ENCODE results near the gene EID2. TPM values are rescaled to one million over a fixed set of nuclear protein-coding genes. Genes with fewer than 3 reads are reported as not detected.

EID2 gene
- total and polyA plus RNA-seq, 2 of the 8 experiments (the other 6 are each of a cell fraction or from before 2014, with no cell fraction given): 7.8 to 29.6 TPM

- CTCF ChIA-PET (ENCODE audit: partially characterized antibody): interaction anchor here (1.3 to 4.8 kb wide), 2 partner anchors 98 to 115 kb away, joined by 3 to 27 read pairs; partner anchors contain the start of gene LGALS16
- H4K91ac ChIP-seq (replicated peaks; ENCODE audit: insufficient read length, low read length): no peak overlapping the region
- H3K4me2 ChIP-seq (ENCODE audit: insufficient read depth in 1 of 2, low read depth in 2 of 2, low read length in 2 of 2): no peak overlapping the region
- no peak for FAIRE-seq
- H4K20me1 ChIP-seq (replicated peaks in 1 of 2; ENCODE audit: control insufficient read depth in 1 of 2, insufficient read depth in 2 of 2, low read length in 2 of 2): no peaks in the 10 kb centered on the region
- WGBS, 2 experiments (ENCODE audit: extremely low coverage in 1 of 2, insufficient coverage in 1 of 2, insufficient read length in 1 of 2, insufficient replicate concordance in 2 of 2, low coverage in 1 of 2, low lambda C conversion rate in 2 of 2, missing lambda C conversion rate in 1 of 2): 83% methylated on average over 5 of the region's 5 CpGs; no CpG with 5 or more reads in 1 of the 2 experiments
- no peaks in the 10 kb centered on the region for H3K36me3 ChIP-seq (ENCODE audit: control insufficient read depth in 2 of 4, insufficient read depth in 4 of 4, low read length in 3 of 4)
- H3K4me3 ChIP-seq (ENCODE audit: extremely low read depth in 1 of 4, insufficient read depth in 2 of 4, low read depth in 3 of 4, low read length in 4 of 4): no peak overlapping the region
- no peak overlapping the region for H4K5ac ChIP-seq (ENCODE audit: insufficient read length, low read depth, low read length)
- H3K18ac ChIP-seq (ENCODE audit: extremely low read depth, low read length): no peak overlapping the region
- no peaks in the 10 kb centered on the region; a peak in 1 of 7 replicates for H3K27me3 ChIP-seq (replicated peaks in 1 of 4; ENCODE audit: control insufficient read depth in 3 of 4, extremely low read depth in 1 of 4, insufficient read depth in 3 of 4, low read length in 3 of 4)
- H2AK5ac ChIP-seq (ENCODE audit: low read depth, low read length): no peak overlapping the region
- no peaks in the 10 kb centered on the region for H3K9me3 ChIP-seq (ENCODE audit: insufficient read depth in 2 of 2, low read depth in 1 of 2, low read length in 1 of 2)
- H2BK120ac ChIP-seq (replicated peaks; ENCODE audit: low read depth, low read length): no peak overlapping the region
- no peak overlapping the region for H3K56ac ChIP-seq (replicated peaks; ENCODE audit: insufficient read length, low read depth, low read length)
- H2BK20ac ChIP-seq (ENCODE audit: low read length): no peak overlapping the region
- no peak overlapping the region for H3K23ac ChIP-seq (ENCODE audit: insufficient read length)
- H3K23me2 ChIP-seq (ENCODE audit: low read depth, low read length): no peaks in the 10 kb centered on the region
- no peaks in the 10 kb centered on the region for H3K79me1 ChIP-seq (ENCODE audit: low read depth, low read length)
- POLR2A ChIA-PET (ENCODE audit: partially characterized antibody): no interaction called here
- no peak overlapping the region for H2AFZ ChIP-seq (ENCODE audit: low read length)
- no peak overlapping the region for H2BK15ac ChIP-seq (ENCODE audit: low read length)
- no peak overlapping the region for H3K27ac ChIP-seq (ENCODE audit: low read depth, low read length)
- no peaks in the 10 kb centered on the region for H3K4me1 ChIP-seq (replicated peaks in 1 of 4; ENCODE audit: control insufficient read depth in 3 of 4, insufficient read depth in 4 of 4, low read length in 3 of 4)
- no peak overlapping the region for H3K9ac ChIP-seq (replicated peaks in 1 of 4; ENCODE audit: extremely low read depth in 1 of 4, low read depth in 3 of 4, low read length in 3 of 4)
- DNase-seq (ENCODE audit: low read depth in 1 of 2, low spot score in 2 of 2): no peak
- H2BK12ac ChIP-seq (ENCODE audit: low read depth, low read length): no peak overlapping the region
- H3K4ac ChIP-seq (replicated peaks; ENCODE audit: insufficient read length, low read depth, low read length): no peak overlapping the region
- H3K79me2 ChIP-seq (ENCODE audit: control insufficient read depth in 1 of 2, insufficient read depth in 2 of 2, low read length in 2 of 2): no peaks in the 10 kb centered on the region
- no peak overlapping the region for H3K14ac ChIP-seq (ENCODE audit: insufficient read length)
- no peak overlapping the region for H2BK5ac ChIP-seq (ENCODE audit: low read depth, low read length)
- no peak overlapping the region for H4K8ac ChIP-seq (ENCODE audit: extremely low read depth, insufficient read depth, low read length)
- TF ChIP-seq SIN3A (conservative IDR thresholded peaks at IDR 0.05 in 1 of 2, IDR thresholded peaks at IDR 0.05 in 1 of 2; ENCODE audit: low read depth in 1 of 2, low read length in 2 of 2): no peak
- no peak for TF ChIP-seq CHD2 (IDR thresholded peaks at IDR 0.05; ENCODE audit: low read length)
- no peak for TF ChIP-seq E2F6 (IDR thresholded peaks at IDR 0.05)
- no peak for TF ChIP-seq CREB1 (IDR thresholded peaks at IDR 0.05)
- TF ChIP-seq BACH1 (IDR thresholded peaks at IDR 0.05; ENCODE audit: low read length): no peak
- TF ChIP-seq TAF1 (IDR thresholded peaks at IDR 0.05; ENCODE audit: low read depth, low read length): no peak
- no peak for TF ChIP-seq RFX5 (IDR thresholded peaks at IDR 0.05; ENCODE audit: borderline replicate concordance, low read depth, low read length)
- no peak for TF ChIP-seq GTF2F1 (IDR thresholded peaks at IDR 0.05; ENCODE audit: borderline replicate concordance, low read depth, low read length)
- TF ChIP-seq BCL11A (IDR thresholded peaks at IDR 0.05; ENCODE audit: low read depth in 2 of 2, low read length in 2 of 2): no peak
- TF ChIP-seq RBBP5 (IDR thresholded peaks at IDR 0.05; ENCODE audit: borderline replicate concordance, low read depth, low read length): no peak
- TF ChIP-seq KDM5A (IDR thresholded peaks at IDR 0.05; ENCODE audit: low read length): no peak
- TF ChIP-seq SP1 (IDR thresholded peaks at IDR 0.05; ENCODE audit: low read depth, low read length): no peak
- TF ChIP-seq SP2 (IDR thresholded peaks at IDR 0.05; ENCODE audit: low read length): no peak
Observed at GRCh38 chr19:39557811-39558623, 18.1 kb upstream of the EID2 start.
